Small intestine (tissue), 7 donors: ENCODE measurements around the gene FILIP1L. TPM values are rescaled to one million over a fixed set of nuclear protein-coding genes. Genes with fewer than 3 reads are reported as not detected.

Experiments used
- DNase-seq, 2 donors: peaks; one replicate each; pipeline versions ENCODE4 v3.0.0 to v3.0.0-alpha.2; 2013
- FAIRE-seq: peaks from 2 replicates; lab custom pipeline; 2012; peaks lifted over from hg19 to GRCh38; lab: Jason Lieb, UNC
- H3K27ac ChIP-seq, 3 donors: one replicate each; pipeline ENCODE4 v1.5.1; 2013; ENCODE audit warnings: low read length in 2 of 3, mild to moderate bottlenecking in 2 of 3, control low read depth in 1 of 3, inconsistent platforms in 1 of 3, low read depth in 1 of 3, moderate library complexity in 1 of 3
- H3K27me3 ChIP-seq, 3 donors: one replicate each; pipeline ENCODE4 v1.6.1; 2013; ENCODE audit warnings: low read length in 3 of 3, inconsistent platforms in 1 of 3; ENCODE audit not compliant: control insufficient read depth in 3 of 3, insufficient read depth in 3 of 3
- H3K36me3 ChIP-seq, 3 donors: one replicate each; pipeline ENCODE4 v1.6.1; 2013; ENCODE audit warnings: low read length in 3 of 3, inconsistent platforms in 1 of 3, low read depth in 1 of 3, mild to moderate bottlenecking in 1 of 3, moderate library complexity in 1 of 3; ENCODE audit not compliant: control insufficient read depth in 3 of 3, insufficient read depth in 2 of 3
- H3K4me1 ChIP-seq, 3 donors: one replicate each; pipeline ENCODE4 v1.6.1; 2013; ENCODE audit warnings: low read length in 2 of 3, inconsistent platforms in 1 of 3, low read depth in 1 of 3, mild to moderate bottlenecking in 1 of 3, moderate library complexity in 1 of 3; ENCODE audit not compliant: control insufficient read depth in 3 of 3, insufficient read depth in 2 of 3
- H3K4me3 ChIP-seq, 3 donors: one replicate each; pipeline ENCODE4 v1.5.1; 2013; ENCODE audit warnings: low read length in 3 of 3, control low read depth in 1 of 3, inconsistent platforms in 1 of 3, low read depth in 1 of 3, mild to moderate bottlenecking in 1 of 3, moderate library complexity in 1 of 3
- H3K9me3 ChIP-seq, 2 donors: one replicate each; pipeline ENCODE4 v1.6.1; 2013; ENCODE audit warnings: low read depth in 1 of 2, low read length in 1 of 2; ENCODE audit not compliant: control insufficient read depth in 2 of 2, insufficient read depth in 1 of 2
- WGBS, 3 donors: extraction: QIAGEN DNeasy Blood & Tissue Kit; methylation state at CpG; one replicate each; pipeline ENCODE4 v1.1.7; 2013; 5-methylcytosine and 5-hydroxymethylcytosine counted together
- polyA plus RNA-seq, 4 donors: library from polyadenylated mRNA; stranded (reverse) in 3 of 4; unstranded in 1 of 4; fragments of 200-250 nt in 3 of 4; fragments of 120-200 nt in 1 of 4; gene quantifications; one replicate each; pipeline versions ENCODE4 v1.2.1 to v1.2.3, GENCODE V29; 2013
- donor health status: healthy with polysubstance abuse.
- donor health status: control.
- donor health status: control.
- donor health status: Bipolar disorder and iron deficiency.
- donor health status: healthy.

The FILIP1L gene
- polyA plus RNA-seq, 4 donors: 10.5 to 20.4 (median 17.9) TPM

- H3K4me1 ChIP-seq: peaks cover 7 to 53% (median 10%) of the 10 kb centered on the region in 3 donors
- FAIRE-seq: no peak
- H3K27ac ChIP-seq: peak overlapping the region; percentile 75 to 88 (median 77)
These were observed 241.4 kb downstream of the FILIP1L start for GRCh38 chr3:99872923-99873254.

GRCh38 chr3:99871231-99872045 lies 242.9 kb downstream of the FILIP1L start:
- Histone ChIP-seq H3K9me3 (no peaks in the 10 kb centered on the region), H3K27ac (peak overlapping the region; percentile 77 to 88 (median 88)), H3K36me3 (peaks cover 0 to 3% (median 2%) of the 10 kb centered on the region in 3 donors), H3K4me1 (peaks cover 7 to 59% (median 10%) of the 10 kb centered on the region in 3 donors), H3K27me3 (no peaks in the 10 kb centered on the region), H3K4me3 (peak overlapping the region in 2 of 3 donors; percentile 18 to 52)
- DNase-seq (peak; percentile 68 to 86), FAIRE-seq (no peak)
- WGBS, 3 donors: 11 to 38% (median 31%) methylated on average over 4 of the region's 4 CpGs

More at GRCh38 chr3:99872923-99873254, 241.4 kb downstream of the FILIP1L start:
- Histone ChIP-seq H3K4me3 (no peak overlapping the region), H3K27me3 (no peaks in the 10 kb centered on the region), H3K36me3 (peaks cover 0 to 3% (median 2%) of the 10 kb centered on the region in 3 donors), H3K9me3 (no peaks in the 10 kb centered on the region)
- DNase-seq: no peak

- Histone ChIP-seq H3K9me3 (no peaks in the 10 kb centered on the region), H3K27ac (peak overlapping the region; percentile 66 to 81 (median 77)), H3K4me3 (no peak overlapping the region), H3K4me1 (peaks cover 10 to 61% (median 10%) of the 10 kb centered on the region in 3 donors), H3K36me3 (peaks cover 0 to 3% (median 2%) of the 10 kb centered on the region in 3 donors), H3K27me3 (no peaks in the 10 kb centered on the region)
- FAIRE-seq (no peak), DNase-seq (peak; percentile 40 to 77)
- WGBS, 3 donors: 26 to 55% (median 38%) methylated on average over 2 of the region's 2 CpGs
These were observed 243.6 kb downstream of the FILIP1L start for GRCh38 chr3:99870712-99871111.

GRCh38 chr3:99869621-99870020 lies 244.7 kb downstream of the FILIP1L start:
- FAIRE-seq (no peak), DNase-seq (no peak)
- Histone ChIP-seq H3K9me3 (no peaks in the 10 kb centered on the region), H3K4me3 (no peak overlapping the region), H3K27me3 (no peaks in the 10 kb centered on the region), H3K27ac (peak overlapping the region; percentile 32 to 77 (median 70)), H3K36me3 (peaks cover 0 to 3% (median 2%) of the 10 kb centered on the region in 3 donors), H3K4me1 (peaks cover 10 to 60% (median 10%) of the 10 kb centered on the region in 3 donors)
- 64 to 97% (median 90%) methylated on average over 1 of the region's 1 CpG for WGBS, 3 donors

DNA sequence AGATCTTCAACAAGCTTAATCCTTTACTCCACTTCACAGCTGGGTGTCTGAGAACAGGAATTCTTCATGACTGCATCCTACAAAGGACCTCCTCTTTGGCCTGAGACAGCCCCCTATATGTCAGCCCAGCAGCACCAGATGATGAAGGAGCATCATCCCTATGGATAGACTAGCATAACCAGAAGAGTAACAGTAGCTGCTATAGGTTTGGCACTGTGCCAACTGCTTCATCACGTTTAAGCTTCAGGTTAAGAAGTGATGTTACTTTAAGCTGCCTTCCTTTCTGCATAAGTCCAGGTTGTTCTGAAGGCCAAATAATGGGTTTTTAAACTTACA lies 246.0 kb downstream of the FILIP1L start:
- H3K4me3 ChIP-seq: no peak overlapping the region
- DNase-seq (no peak), FAIRE-seq (no peak)
- H3K27ac ChIP-seq: peak overlapping the region in 1 of 3 donors; percentile 74
- H3K27me3 ChIP-seq: no peaks in the 10 kb centered on the region
- H3K9me3 ChIP-seq: no peaks in the 10 kb centered on the region
- peaks cover 10 to 49% (median 10%) of the 10 kb centered on the region in 3 donors for H3K4me1 ChIP-seq
- peaks cover under 1 to 3% (median 2%) of the 10 kb centered on the region in 3 donors for H3K36me3 ChIP-seq
- WGBS, 3 donors: 3 to 8% (median 3%) methylated on average over 1 of the region's 1 CpG

DNA sequence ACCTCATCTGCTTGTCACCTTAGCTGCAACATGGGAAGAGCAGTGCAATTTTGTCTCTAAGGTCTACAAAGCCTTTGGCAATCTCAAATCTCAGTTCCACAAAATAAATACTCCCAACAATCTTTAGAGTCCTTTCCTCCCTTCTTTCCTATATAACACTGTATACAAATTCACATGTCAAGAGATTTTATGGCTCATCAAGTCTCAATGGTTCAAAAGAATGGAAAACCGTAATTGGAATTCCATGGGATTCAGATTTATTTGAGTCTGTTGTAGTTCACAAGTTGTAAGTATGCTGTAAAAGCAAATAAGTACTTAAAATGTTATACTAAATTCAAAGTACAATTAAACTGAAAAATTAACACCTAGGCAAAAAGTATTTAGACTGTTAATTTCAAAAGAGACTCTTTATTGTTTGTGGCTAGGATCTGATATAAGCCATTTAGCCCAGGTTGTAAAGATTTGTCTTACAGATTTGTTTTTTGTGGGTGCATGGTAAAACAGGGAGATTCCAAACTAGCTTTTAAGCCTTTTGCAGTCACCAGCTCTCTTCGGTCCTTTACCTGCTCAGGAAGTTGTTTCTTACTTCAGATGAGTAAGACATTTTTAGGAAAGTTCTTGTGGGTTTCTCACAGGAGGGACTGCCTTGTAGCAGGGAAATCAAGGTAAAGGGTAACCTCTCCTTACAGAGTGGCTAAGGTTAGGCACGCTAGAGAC lies 246.5 kb downstream of the FILIP1L start:
- Histone ChIP-seq H3K27ac (peak overlapping the region in 1 of 3 donors; percentile 74), H3K27me3 (no peaks in the 10 kb centered on the region), H3K36me3 (peaks cover 2 to 5% (median 3%) of the 10 kb centered on the region in 3 donors), H3K4me1 (peaks cover 10 to 43% (median 10%) of the 10 kb centered on the region in 3 donors), H3K9me3 (no peaks in the 10 kb centered on the region), H3K4me3 (no peak overlapping the region)
- FAIRE-seq: no peak
- no peak for DNase-seq
- 70 to 95% (median 77%) methylated on average over 3 of the region's 3 CpGs for WGBS, 3 donors

GRCh38 chr3:99866261-99866761 lies 248.0 kb downstream of the FILIP1L start:
- Histone ChIP-seq H3K4me1 (peaks cover 7 to 30% (median 10%) of the 10 kb centered on the region in 3 donors), H3K4me3 (no peak overlapping the region), H3K36me3 (peaks cover 2 to 9% (median 6%) of the 10 kb centered on the region in 3 donors), H3K27me3 (no peaks in the 10 kb centered on the region), H3K9me3 (no peaks in the 10 kb centered on the region), H3K27ac (peak overlapping the region in 1 of 3 donors; percentile 9)
- 30 to 58% (median 42%) methylated on average over 3 of the region's 3 CpGs for WGBS, 3 donors
- FAIRE-seq (no peak), DNase-seq (no peak)

- no peak overlapping the region for H3K27ac ChIP-seq
- 76 to 98% (median 91%) methylated on average over 1 of the region's 1 CpG for WGBS, 3 donors
These were observed 249.0 kb downstream of the FILIP1L start for GRCh38 chr3:99865321-99865720.

More at GRCh38 chr3:99865321-99865720, 249.0 kb downstream of the FILIP1L start:
- FAIRE-seq (no peak), DNase-seq (no peak)
- no peaks in the 10 kb centered on the region for H3K9me3 ChIP-seq
- H3K27me3 ChIP-seq: no peaks in the 10 kb centered on the region
- no peak overlapping the region for H3K4me3 ChIP-seq
- H3K4me1 ChIP-seq: peaks cover 3 to 23% (median 7%) of the 10 kb centered on the region in 3 donors
- H3K36me3 ChIP-seq: peaks cover 0 to 12% (median 6%) of the 10 kb centered on the region in 3 donors
